ENCODE measurements around the gene DSG2. TPM values are rescaled to one million over a fixed set of nuclear protein-coding genes. Genes with fewer than 3 reads are reported as not detected.

Gene DSG2
- polyA plus RNA-seq, 1 donor from 2014 or later: 0.94 TPM

- Histone ChIP-seq H3K4me3 (ENCODE audit: low read length) (no peak overlapping the region), H4K20me1 (ENCODE audit: insufficient read depth) (no peaks in the 10 kb centered on the region), H3K9me2 (ENCODE audit: insufficient read depth, low read length) (no peaks in the 10 kb centered on the region), H3K79me2 (replicated peaks; ENCODE audit: insufficient read depth, low read length) (no peaks in the 10 kb centered on the region), H3K4me2 (ENCODE audit: low read length) (no peak overlapping the region), H3K36me3 (ENCODE audit: insufficient read depth, low read length) (no peaks in the 10 kb centered on the region), H3F3A (ENCODE audit: insufficient read depth, low read length, poor library complexity, severe bottlenecking) (no peaks in the 10 kb centered on the region), H2AFZ (ENCODE audit: low read depth, low read length) (no peak overlapping the region), H3K9me3 (ENCODE audit: low read length) (no peaks in the 10 kb centered on the region), H3K9ac (ENCODE audit: low read length) (no peak overlapping the region), H3K27ac (ENCODE audit: low read length) (no peak overlapping the region), H3K27me3 (ENCODE audit: insufficient read depth, low read depth, low read length) (no peaks in the 10 kb centered on the region)
- no peak for TF ChIP-seq MXI1 (conservative IDR thresholded peaks at IDR 0.05; ENCODE audit: poor library complexity, severe bottlenecking)
- TF ChIP-seq REST (IDR thresholded peaks at IDR 0.05; ENCODE audit: borderline replicate concordance): no peak
- no peak for TF ChIP-seq RAD21 (conservative IDR thresholded peaks at IDR 0.05)
- TF ChIP-seq CTCF (IDR thresholded peaks at IDR 0.05; ENCODE audit: poor library complexity, severe bottlenecking): no peak
- no peak for TF ChIP-seq EP300 (conservative IDR thresholded peaks at IDR 0.05; ENCODE audit: poor library complexity, severe bottlenecking)
- no peak for TF ChIP-seq EZH2 (IDR thresholded peaks at IDR 0.05; ENCODE audit: borderline replicate concordance, insufficient read depth, low read length, poor library complexity, severe bottlenecking)
- no peak for TF ChIP-seq TAF1 (IDR thresholded peaks at IDR 0.05; ENCODE audit: low read depth)
- no peak for TF ChIP-seq SMC3 (conservative IDR thresholded peaks at IDR 0.05; ENCODE audit: poor library complexity)
- no peak for TF ChIP-seq POLR2AphosphoS5 (IDR thresholded peaks at IDR 0.05)
Observed at GRCh38 chr18:31478688-31479087, 19.3 kb upstream of the DSG2 start.

GRCh38 chr18:31482051-31482450 lies 15.9 kb upstream of the DSG2 start:
- Histone ChIP-seq H3K27ac (ENCODE audit: low read length) (no peak overlapping the region), H3K27me3 (ENCODE audit: insufficient read depth, low read depth, low read length) (no peaks in the 10 kb centered on the region), H3F3A (ENCODE audit: insufficient read depth, low read length, poor library complexity, severe bottlenecking) (no peaks in the 10 kb centered on the region), H3K4me3 (ENCODE audit: low read length) (no peak overlapping the region), H2AFZ (ENCODE audit: low read depth, low read length) (no peak overlapping the region), H3K9me3 (ENCODE audit: low read length) (no peaks in the 10 kb centered on the region), H3K36me3 (ENCODE audit: insufficient read depth, low read length) (no peaks in the 10 kb centered on the region), H3K9ac (ENCODE audit: low read length) (no peak overlapping the region), H3K9me2 (ENCODE audit: insufficient read depth, low read length) (no peaks in the 10 kb centered on the region), H4K20me1 (ENCODE audit: insufficient read depth) (no peaks in the 10 kb centered on the region), H3K4me2 (ENCODE audit: low read length) (no peak overlapping the region), H3K79me2 (replicated peaks; ENCODE audit: insufficient read depth, low read length) (no peaks in the 10 kb centered on the region)
- TF ChIP-seq RAD21 (conservative IDR thresholded peaks at IDR 0.05): no peak
- no peak for TF ChIP-seq EZH2 (IDR thresholded peaks at IDR 0.05; ENCODE audit: borderline replicate concordance, insufficient read depth, low read length, poor library complexity, severe bottlenecking)
- TF ChIP-seq MXI1 (conservative IDR thresholded peaks at IDR 0.05; ENCODE audit: poor library complexity, severe bottlenecking): no peak

GRCh38 chr18:31483396-31483795 lies 14.6 kb upstream of the DSG2 start:
- Histone ChIP-seq H3F3A (ENCODE audit: insufficient read depth, low read length, poor library complexity, severe bottlenecking) (no peaks in the 10 kb centered on the region), H3K9ac (ENCODE audit: low read length) (no peak overlapping the region), H3K79me2 (replicated peaks; ENCODE audit: insufficient read depth, low read length) (no peaks in the 10 kb centered on the region), H3K4me2 (ENCODE audit: low read length) (no peak overlapping the region), H2AFZ (ENCODE audit: low read depth, low read length) (no peak overlapping the region), H3K9me2 (ENCODE audit: insufficient read depth, low read length) (no peaks in the 10 kb centered on the region), H4K20me1 (ENCODE audit: insufficient read depth) (no peaks in the 10 kb centered on the region), H3K4me3 (ENCODE audit: low read length) (no peak overlapping the region), H3K36me3 (ENCODE audit: insufficient read depth, low read length) (no peaks in the 10 kb centered on the region), H3K27ac (ENCODE audit: low read length) (no peak overlapping the region), H3K27me3 (ENCODE audit: insufficient read depth, low read depth, low read length) (no peaks in the 10 kb centered on the region), H3K9me3 (ENCODE audit: low read length) (no peaks in the 10 kb centered on the region)
- TF ChIP-seq POLR2AphosphoS5 (IDR thresholded peaks at IDR 0.05) (no peak), SMC3 (conservative IDR thresholded peaks at IDR 0.05; ENCODE audit: poor library complexity) (no peak)
